ENCODE measurements around the gene MCTP2. TPM values are rescaled to one million over a fixed set of nuclear protein-coding genes. Genes with fewer than 3 reads are reported as not detected.

MCTP2 gene
- total and polyA plus RNA-seq, 9 of the 15 experiments (the other 6 are each of a cell fraction or from before 2014, with no cell fraction given) = 0.07 TPM; not detected in 8

- H3K9ac ChIP-seq (ENCODE audit: insufficient read depth in 1 of 2, low read depth in 2 of 2, low read length in 2 of 2) = no peak overlapping the region
- intact Hi-C loops (cut with micrococcal nuclease) (no loop called here), in situ Hi-C loops (cut with MboI) (no loop called here)
- POLR2A ChIA-PET = no interaction called here
- TF ChIP-seq PHF21A (IDR thresholded peaks at IDR 0.05; ENCODE audit: borderline replicate concordance, low read depth) = no peak
- no peak for TF ChIP-seq HDAC3 (IDR thresholded peaks at IDR 0.05; ENCODE audit: borderline replicate concordance, partially characterized antibody)
- no peak for TF ChIP-seq TEAD2 (tag; IDR thresholded peaks at IDR 0.05)
- no peak for TF ChIP-seq USF1 (CRISPR knock-in tag; IDR thresholded peaks at IDR 0.05)
- no peak for TF ChIP-seq PYGO2 (tag; IDR thresholded peaks at IDR 0.05)
- no peaks in the 10 kb centered on the region for H3K27me3 ChIP-seq (ENCODE audit: control insufficient read depth in 2 of 2, insufficient read depth in 2 of 2, low read length in 2 of 2)
- DNase-seq (ENCODE audit: extremely low read depth in 1 of 4, low spot score in 3 of 4) = no peak
- no peak overlapping the region for H3K27ac ChIP-seq (ENCODE audit: extremely low read depth, low read depth, low read length)
- H3K9me3 ChIP-seq (replicated peaks; ENCODE audit: control insufficient read depth, insufficient read depth, low read depth, low read length) = no peaks in the 10 kb centered on the region; the same call in 1 of the 2 replicates
- no peak for FAIRE-seq
- H3K4me1 ChIP-seq (replicated peaks in 1 of 2; ENCODE audit: control insufficient read depth in 2 of 2, insufficient read depth in 2 of 2, low read length in 2 of 2) = no peaks in the 10 kb centered on the region
- 4% methylated on average over 2 of the region's 2 CpGs for WGBS (ENCODE audit: insufficient coverage, low coverage, missing lambda C conversion rate)
- H3K4me2 ChIP-seq (ENCODE audit: insufficient read depth, low read length) = no peak overlapping the region
- H3K36me3 ChIP-seq (ENCODE audit: control insufficient read depth, insufficient read depth, low read length) = no peaks in the 10 kb centered on the region
- H3K9me1 ChIP-seq (ENCODE audit: control insufficient read depth, insufficient read depth, low read length) = no peaks in the 10 kb centered on the region
- H3K4me3 ChIP-seq = no peak overlapping the region
- no peaks in the 10 kb centered on the region for H4K20me1 ChIP-seq (replicated peaks; ENCODE audit: control insufficient read depth, insufficient read depth, low read length)
- ATAC-seq = no peak
- CTCF ChIA-PET (ENCODE audit: low intra/inter-chr PET ratio) = no interaction called here
- no peak overlapping the region for H2AFZ ChIP-seq (ENCODE audit: low read depth, low read length)
- BruUV-seq (replicated peaks) = no TSS peak
- no peaks in the 10 kb centered on the region for H3K79me2 ChIP-seq (ENCODE audit: control insufficient read depth, insufficient read depth, low read length)
Measured at GRCh38 chr15:94250801-94251200, 19.4 kb downstream of the MCTP2 start.

GRCh38 chr15:94252223-94252766, 20.9 kb downstream of the MCTP2 start:
- ChIA-PET CTCF (ENCODE audit: low intra/inter-chr PET ratio) (no interaction called here), POLR2A (no interaction called here)
- H3K36me3 ChIP-seq (ENCODE audit: control insufficient read depth, insufficient read depth, low read length) = no peaks in the 10 kb centered on the region
- no peaks in the 10 kb centered on the region for H3K9me1 ChIP-seq (ENCODE audit: control insufficient read depth, insufficient read depth, low read length)
- ATAC-seq (no peak), FAIRE-seq (no peak), DNase-seq (ENCODE audit: extremely low read depth in 1 of 4, low spot score in 3 of 4) (no peak)
- no peak overlapping the region for H3K4me2 ChIP-seq (ENCODE audit: insufficient read depth, low read length)
- no peak overlapping the region for H2AFZ ChIP-seq (ENCODE audit: low read depth, low read length)
- H3K4me3 ChIP-seq = no peak overlapping the region
- H3K79me2 ChIP-seq (ENCODE audit: control insufficient read depth, insufficient read depth, low read length) = no peaks in the 10 kb centered on the region
- no TSS peak for BruUV-seq (replicated peaks)
- H3K4me1 ChIP-seq (replicated peaks in 1 of 2; ENCODE audit: control insufficient read depth in 2 of 2, insufficient read depth in 2 of 2, low read length in 2 of 2) = no peaks in the 10 kb centered on the region
- intact Hi-C loops (cut with micrococcal nuclease) (no loop called here), in situ Hi-C loops (cut with MboI) (no loop called here)
- no peak overlapping the region for H3K27ac ChIP-seq (ENCODE audit: extremely low read depth, low read depth, low read length)
- H3K9ac ChIP-seq (ENCODE audit: insufficient read depth in 1 of 2, low read depth in 2 of 2, low read length in 2 of 2) = no peak overlapping the region
- 0% methylated on average over 1 of the region's 1 CpG for WGBS (ENCODE audit: insufficient coverage, low coverage, missing lambda C conversion rate)
- H3K9me3 ChIP-seq (replicated peaks; ENCODE audit: control insufficient read depth, insufficient read depth, low read depth, low read length) = no peaks in the 10 kb centered on the region
- H4K20me1 ChIP-seq (replicated peaks; ENCODE audit: control insufficient read depth, insufficient read depth, low read length) = no peaks in the 10 kb centered on the region
- H3K27me3 ChIP-seq (ENCODE audit: control insufficient read depth in 2 of 2, insufficient read depth in 2 of 2, low read length in 2 of 2) = no peaks in the 10 kb centered on the region
- TF ChIP-seq ZNF398 (CRISPR knock-in tag; IDR thresholded peaks at IDR 0.05) (no peak), HSF4 (CRISPR knock-in tag; IDR thresholded peaks at IDR 0.05; ENCODE audit: borderline replicate concordance) (no peak), PHB2 (IDR thresholded peaks at IDR 0.05; ENCODE audit: low read depth) (no peak), ZNF75A (CRISPR knock-in tag; IDR thresholded peaks at IDR 0.05) (no peak), TSHZ1 (CRISPR knock-in tag; IDR thresholded peaks at IDR 0.05) (no peak), ZNF830 (CRISPR knock-in tag; IDR thresholded peaks at IDR 0.05) (no peak)

Data from K562 (cell line).